Measurements from ENCODE around the gene MAPK8. TPM values are rescaled to one million over a fixed set of nuclear protein-coding genes. Genes with fewer than 3 reads are reported as not detected.

The MAPK8 gene
- total RNA-seq, 1 experiment from 2014 or later = 29.7 TPM

- no peak for DNase-seq
- H3K36me3 ChIP-seq (ENCODE audit: insufficient read depth, low read length) = no peaks in the 10 kb centered on the region
- no peaks in the 10 kb centered on the region for H3K79me2 ChIP-seq (ENCODE audit: low read length)
- no peak overlapping the region for H2AFZ ChIP-seq (ENCODE audit: low read length)
- no peak overlapping the region for H3K4me2 ChIP-seq (ENCODE audit: low read depth, low read length, poor library complexity, severe bottlenecking)
- no peaks in the 10 kb centered on the region for H3K9me3 ChIP-seq (ENCODE audit: low read length)
- no peak overlapping the region for H3K4me3 ChIP-seq (ENCODE audit: low read length)
- H3K27me3 ChIP-seq (ENCODE audit: low read length) = no peaks in the 10 kb centered on the region
- H3K9me2 ChIP-seq (replicated peaks; ENCODE audit: insufficient read depth, low read length) = no peaks in the 10 kb centered on the region
- no peak overlapping the region for H3K27ac ChIP-seq (ENCODE audit: low read length)
- no peaks in the 10 kb centered on the region for H3K4me1 ChIP-seq (ENCODE audit: low read length)
- H4K20me1 ChIP-seq (ENCODE audit: insufficient read depth, low read depth, low read length) = no peaks in the 10 kb centered on the region
- no peak overlapping the region for H3K9ac ChIP-seq (ENCODE audit: low read length)
Observed at GRCh38 chr10:48485711-48486110, 179.2 kb downstream of the MAPK8 start.

GRCh38 chr10:48487244-48487643 is 180.8 kb downstream of the MAPK8 start:
- Histone ChIP-seq H3K9me3 (ENCODE audit: low read length) (no peaks in the 10 kb centered on the region), H3K27me3 (ENCODE audit: low read length) (no peaks in the 10 kb centered on the region), H3K9me2 (replicated peaks; ENCODE audit: insufficient read depth, low read length) (no peaks in the 10 kb centered on the region), H3K9ac (ENCODE audit: low read length) (no peak overlapping the region), H3K79me2 (ENCODE audit: low read length) (no peaks in the 10 kb centered on the region), H3K4me1 (ENCODE audit: low read length) (no peaks in the 10 kb centered on the region), H3K4me2 (ENCODE audit: low read depth, low read length, poor library complexity, severe bottlenecking) (no peak overlapping the region), H3K27ac (ENCODE audit: low read length) (no peak overlapping the region), H3K36me3 (ENCODE audit: insufficient read depth, low read length) (no peaks in the 10 kb centered on the region), H2AFZ (ENCODE audit: low read length) (no peak overlapping the region), H3K4me3 (ENCODE audit: low read length) (no peak overlapping the region), H4K20me1 (ENCODE audit: insufficient read depth, low read depth, low read length) (no peaks in the 10 kb centered on the region)
- no peak for DNase-seq

Other genes with a start within 250 kb of the MAPK8 start
- gene FRMPD2, start 32.0 kb upstream of the MAPK8 start, total RNA-seq (2014; rRNA removed; shearing (Covaris generic); ENCODE audit: low replicate concordance) = not detected in 2 replicates

All from Karpas-422 (cell line).